ENCODE results near the gene FCRL4.

FCRL4 gene

GRCh38 chr1:157597959-157598667 is at the start of gene FCRL4:
Gene FCRL4 (minus strand): TSS chr1:157598085. CDS start chr1:157597944, 141 bp downstream.
- Histone ChIP-seq H4K20me1 (ENCODE audit: insufficient read depth, low read length) (0 out of 2 replicates have a peak, but pooled peaks cover 3% of the 10 kb centered on the region), H3F3A (ENCODE audit: insufficient read depth, low read length) (peaks cover 35% of the 10 kb centered on the region)

DNA sequence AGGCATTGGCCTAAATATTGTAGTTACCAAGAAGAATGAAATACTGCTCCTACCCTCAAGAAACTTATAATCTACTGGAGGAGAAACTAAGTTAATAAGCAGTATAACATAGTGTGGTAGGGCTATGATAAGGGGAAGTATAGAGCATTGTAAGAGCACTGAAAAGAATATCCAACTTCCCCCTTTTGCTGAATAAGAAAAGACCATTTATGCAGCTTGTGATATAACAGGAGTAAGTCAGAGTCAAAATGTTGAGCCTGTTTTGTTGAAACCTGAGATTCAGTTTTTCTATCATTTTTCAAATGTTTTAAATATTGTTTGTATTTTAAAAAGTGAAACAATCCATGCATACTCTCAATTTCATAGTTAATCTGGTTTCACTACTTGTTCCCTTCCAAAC is 48.3 kb upstream of the FCRL4 start:
- Histone ChIP-seq H3K27ac (ENCODE audit: low read length) (no peak overlapping the region), H3K4me2 (ENCODE audit: low read depth, low read length) (no peak overlapping the region), H3K4me1 (ENCODE audit: low read length) (no peaks in the 10 kb centered on the region), H3K9me3 (replicated peaks; ENCODE audit: insufficient read depth, low read length) (no peaks in the 10 kb centered on the region), H4K20me1 (ENCODE audit: insufficient read depth, low read length) (no peaks in the 10 kb centered on the region), H3K79me2 (ENCODE audit: low read length) (no peaks in the 10 kb centered on the region), H3K9me2 (replicated peaks; ENCODE audit: insufficient read depth, low read length) (no peaks in the 10 kb centered on the region), H3K9ac (ENCODE audit: low read length) (no peak overlapping the region), H3K27me3 (replicated peaks; ENCODE audit: insufficient read depth, low read length) (peaks cover 55% of the 10 kb centered on the region), H3F3A (ENCODE audit: insufficient read depth, low read length) (no peaks in the 10 kb centered on the region), H2AFZ (ENCODE audit: low read length) (no peak overlapping the region), H3K4me3 (ENCODE audit: low read length) (no peak overlapping the region), H3K36me3 (replicated peaks; ENCODE audit: insufficient read depth, low read length) (no peaks in the 10 kb centered on the region)
- TF ChIP-seq, protein P1, sequence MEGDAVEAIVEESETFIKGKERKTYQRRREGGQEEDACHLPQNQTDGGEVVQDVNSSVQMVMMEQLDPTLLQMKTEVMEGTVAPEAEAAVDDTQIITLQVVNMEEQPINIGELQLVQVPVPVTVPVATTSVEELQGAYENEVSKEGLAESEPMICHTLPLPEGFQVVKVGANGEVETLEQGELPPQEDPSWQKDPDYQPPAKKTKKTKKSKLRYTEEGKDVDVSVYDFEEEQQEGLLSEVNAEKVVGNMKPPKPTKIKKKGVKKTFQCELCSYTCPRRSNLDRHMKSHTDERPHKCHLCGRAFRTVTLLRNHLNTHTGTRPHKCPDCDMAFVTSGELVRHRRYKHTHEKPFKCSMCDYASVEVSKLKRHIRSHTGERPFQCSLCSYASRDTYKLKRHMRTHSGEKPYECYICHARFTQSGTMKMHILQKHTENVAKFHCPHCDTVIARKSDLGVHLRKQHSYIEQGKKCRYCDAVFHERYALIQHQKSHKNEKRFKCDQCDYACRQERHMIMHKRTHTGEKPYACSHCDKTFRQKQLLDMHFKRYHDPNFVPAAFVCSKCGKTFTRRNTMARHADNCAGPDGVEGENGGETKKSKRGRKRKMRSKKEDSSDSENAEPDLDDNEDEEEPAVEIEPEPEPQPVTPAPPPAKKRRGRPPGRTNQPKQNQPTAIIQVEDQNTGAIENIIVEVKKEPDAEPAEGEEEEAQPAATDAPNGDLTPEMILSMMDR (IDR thresholded peaks at IDR 0.05; ENCODE audit: low read length), result no peak
- TF ChIP-seq EZH2phosphoT487 (IDR thresholded peaks at IDR 0.05; ENCODE audit: low read length), result 0 out of 2 replicates have a peak, but pooled peaks have one; percentile 85
- DNase-seq, result peak; percentile 16

More at GRCh38 chr1:157597959-157598667, at the start of gene FCRL4:
- Histone ChIP-seq H3K4me3 (ENCODE audit: low read length) (no peak within 1 kb of the TSS), H3K27ac (ENCODE audit: low read length) (no peak within 1 kb of the TSS), H3K79me2 (ENCODE audit: low read length) (no peaks in the 10 kb centered on the region), H2AFZ (ENCODE audit: low read length) (no peak within 1 kb of the TSS), H3K4me2 (ENCODE audit: low read depth, low read length) (peak within 1 kb of the TSS; percentile 22; the same call in 1 of the 2 replicates), H3K4me1 (ENCODE audit: low read length) (peaks cover 43% of the 10 kb centered on the region), H3K9ac (ENCODE audit: low read length) (no peak within 1 kb of the TSS), H3K9me2 (replicated peaks; ENCODE audit: insufficient read depth, low read length) (no peaks in the 10 kb centered on the region), H3K27me3 (replicated peaks; ENCODE audit: insufficient read depth, low read length) (peaks cover 78% of the 10 kb centered on the region), H3K9me3 (replicated peaks; ENCODE audit: insufficient read depth, low read length) (no peaks in the 10 kb centered on the region), H3K36me3 (replicated peaks; ENCODE audit: insufficient read depth, low read length) (no peaks in the 10 kb centered on the region)
- DNase-seq, result peak; percentile 81
- TF ChIP-seq EZH2phosphoT487 (IDR thresholded peaks at IDR 0.05; ENCODE audit: low read length), result no peak
- TF ChIP-seq EZH2 (optimal IDR thresholded peaks at IDR 0.05; ENCODE audit: low read depth, low read length), result no peak
- TF ChIP-seq, protein P1 (IDR thresholded peaks at IDR 0.05; ENCODE audit: low read length), result no peak

DNA sequence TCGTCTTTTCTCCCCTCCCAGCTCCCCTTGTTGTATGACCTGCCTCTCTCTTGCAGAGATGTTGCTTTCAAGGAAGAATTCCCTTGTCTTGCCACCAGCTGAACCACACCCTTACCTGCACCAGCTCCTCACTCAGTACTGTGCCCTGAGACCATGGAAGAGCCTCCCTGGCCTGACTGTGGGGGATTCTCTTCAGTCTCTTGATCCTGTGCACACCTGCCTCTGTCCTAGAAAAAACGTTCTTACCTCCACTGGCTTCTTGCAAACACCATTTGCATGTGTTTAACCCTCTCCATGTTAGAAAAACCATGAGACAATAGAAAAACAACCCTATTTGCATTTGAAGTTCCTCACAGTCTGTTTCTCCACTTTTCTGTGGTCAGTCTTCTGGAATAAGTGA is 43.3 kb upstream of the FCRL4 start:
- H3K4me1 ChIP-seq (ENCODE audit: low read length), result no peaks in the 10 kb centered on the region
- no peak for DNase-seq

More for the DNA sequence above, 43.3 kb upstream of the FCRL4 start:
- no peak overlapping the region for H3K4me2 ChIP-seq (ENCODE audit: low read depth, low read length)
- no peaks in the 10 kb centered on the region for H3K9me2 ChIP-seq (replicated peaks; ENCODE audit: insufficient read depth, low read length)
- H3K9me3 ChIP-seq (replicated peaks; ENCODE audit: insufficient read depth, low read length), result no peaks in the 10 kb centered on the region
- H3K27ac ChIP-seq (ENCODE audit: low read length), result no peak overlapping the region
- H3K79me2 ChIP-seq (ENCODE audit: low read length), result no peaks in the 10 kb centered on the region
- TF ChIP-seq EZH2phosphoT487 (IDR thresholded peaks at IDR 0.05; ENCODE audit: low read length), result no peak
- TF ChIP-seq EZH2 (optimal IDR thresholded peaks at IDR 0.05; ENCODE audit: low read depth, low read length), result no peak
- TF ChIP-seq, protein P1 (IDR thresholded peaks at IDR 0.05; ENCODE audit: low read length), result no peak
- H3K36me3 ChIP-seq (replicated peaks; ENCODE audit: insufficient read depth, low read length), result no peaks in the 10 kb centered on the region
- H3F3A ChIP-seq (ENCODE audit: insufficient read depth, low read length), result no peaks in the 10 kb centered on the region
- no peak overlapping the region for H3K9ac ChIP-seq (ENCODE audit: low read length)
- no peak overlapping the region for H2AFZ ChIP-seq (ENCODE audit: low read length)
- no peaks in the 10 kb centered on the region for H4K20me1 ChIP-seq (ENCODE audit: insufficient read depth, low read length)
- H3K4me3 ChIP-seq (ENCODE audit: low read length), result no peak overlapping the region
- H3K27me3 ChIP-seq (replicated peaks; ENCODE audit: insufficient read depth, low read length), result peaks cover 20% of the 10 kb centered on the region

All from MM.1S (cell line).